ENCODE measurements around the gene SLC29A3.

SLC29A3 gene

GRCh38 chr10:71303569-71303907, 15.5 kb upstream of the SLC29A3 start:
- TF ChIP-seq NFIC (IDR thresholded peaks at IDR 0.05) (no peak), FOXM1 (IDR thresholded peaks at IDR 0.05; ENCODE audit: borderline replicate concordance, low read depth) (no peak), CEBPB (IDR thresholded peaks at IDR 0.05) (no peak), RAD21 (IDR thresholded peaks at IDR 0.05; ENCODE audit: low read depth) (no peak), EGR1 (IDR thresholded peaks at IDR 0.05) (no peak), ZBTB7A (IDR thresholded peaks at IDR 0.05; ENCODE audit: low read depth) (no peak), USF1 (IDR thresholded peaks at IDR 0.05) (no peak), EP300 (IDR thresholded peaks at IDR 0.05; ENCODE audit: borderline replicate concordance) (no peak), TCF12 (IDR thresholded peaks at IDR 0.05; ENCODE audit: low read depth) (no peak), REST (IDR thresholded peaks at IDR 0.05; ENCODE audit: low read depth) (no peak), TEAD4 (IDR thresholded peaks at IDR 0.05) (no peak), TAF1 (IDR thresholded peaks at IDR 0.05; ENCODE audit: low read depth) (no peak), YY1 (IDR thresholded peaks at IDR 0.05; ENCODE audit: low read depth) (no peak), CREB1 (IDR thresholded peaks at IDR 0.05; ENCODE audit: low read depth) (no peak), MAX (IDR thresholded peaks at IDR 0.05) (no peak)

- TF ChIP-seq EP300 (IDR thresholded peaks at IDR 0.05; ENCODE audit: borderline replicate concordance) = no peak
- TF ChIP-seq YY1 (IDR thresholded peaks at IDR 0.05; ENCODE audit: low read depth) = no peak
- no peak for TF ChIP-seq REST (IDR thresholded peaks at IDR 0.05; ENCODE audit: low read depth)
- no peak for TF ChIP-seq TCF12 (IDR thresholded peaks at IDR 0.05; ENCODE audit: low read depth)
- TF ChIP-seq EGR1 (IDR thresholded peaks at IDR 0.05) = no peak
- no peak for TF ChIP-seq RAD21 (IDR thresholded peaks at IDR 0.05; ENCODE audit: low read depth)
- TF ChIP-seq NFIC (IDR thresholded peaks at IDR 0.05) = no peak
- TF ChIP-seq FOXM1 (IDR thresholded peaks at IDR 0.05; ENCODE audit: borderline replicate concordance, low read depth) = no peak
- TF ChIP-seq MAX (IDR thresholded peaks at IDR 0.05) = no peak
- no peak for TF ChIP-seq USF1 (IDR thresholded peaks at IDR 0.05)
- no peak for TF ChIP-seq ZBTB7A (IDR thresholded peaks at IDR 0.05; ENCODE audit: low read depth)
Observed at GRCh38 chr10:71304914-71305313, 14.1 kb upstream of the SLC29A3 start.

- TF ChIP-seq NFIC (IDR thresholded peaks at IDR 0.05) (no peak), EGR1 (IDR thresholded peaks at IDR 0.05) (no peak), TCF12 (IDR thresholded peaks at IDR 0.05; ENCODE audit: low read depth) (no peak), ZBTB7A (IDR thresholded peaks at IDR 0.05; ENCODE audit: low read depth) (no peak), CEBPB (IDR thresholded peaks at IDR 0.05) (no peak), USF1 (IDR thresholded peaks at IDR 0.05) (no peak), TEAD4 (IDR thresholded peaks at IDR 0.05) (no peak), YY1 (IDR thresholded peaks at IDR 0.05; ENCODE audit: low read depth) (no peak), EP300 (IDR thresholded peaks at IDR 0.05; ENCODE audit: borderline replicate concordance) (no peak), MAX (IDR thresholded peaks at IDR 0.05) (no peak), TAF1 (IDR thresholded peaks at IDR 0.05; ENCODE audit: low read depth) (no peak), RAD21 (IDR thresholded peaks at IDR 0.05; ENCODE audit: low read depth) (no peak), CREB1 (IDR thresholded peaks at IDR 0.05; ENCODE audit: low read depth) (no peak), REST (IDR thresholded peaks at IDR 0.05; ENCODE audit: low read depth) (no peak), FOXM1 (IDR thresholded peaks at IDR 0.05; ENCODE audit: borderline replicate concordance, low read depth) (no peak)
Observed at GRCh38 chr10:71306979-71307378, 12.1 kb upstream of the SLC29A3 start.

Data from Ishikawa (cell line).